A549 (cell line): ENCODE data around the gene LINGO4.

Experiments used
- CTCF ChIP-seq: fragments of >200 bp; sonication (Bioruptor Twin); formaldehyde crosslinking; IDR thresholded peaks from 3 replicates; pipeline ENCODE4 v1.5.1; 2016
- POLR2A ChIP-seq: IDR thresholded peaks from 2 replicates; pipeline ENCODE4 v1.6.1; 2012; ENCODE audit warnings: mild to moderate bottlenecking, low read length
- RAD21 ChIP-seq, 2 experiments: fragments of >200 bp in 1 of 2; sonication (Bioruptor Twin) in 1 of 2; formaldehyde crosslinking in 1 of 2; IDR thresholded peaks in 1 of 2; conservative IDR thresholded peaks in 1 of 2; 2 replicates in 1 of 2; 3 replicates in 1 of 2; pipeline ENCODE4 v1.6.1; 2012 to 2018; ENCODE audit warnings: inconsistent platforms in 1 of 2
- TF ChIP-seq, protein P1 (sequence below): IDR thresholded peaks from 2 replicates; pipeline ENCODE4 v1.6.1; 2012

DNA sequence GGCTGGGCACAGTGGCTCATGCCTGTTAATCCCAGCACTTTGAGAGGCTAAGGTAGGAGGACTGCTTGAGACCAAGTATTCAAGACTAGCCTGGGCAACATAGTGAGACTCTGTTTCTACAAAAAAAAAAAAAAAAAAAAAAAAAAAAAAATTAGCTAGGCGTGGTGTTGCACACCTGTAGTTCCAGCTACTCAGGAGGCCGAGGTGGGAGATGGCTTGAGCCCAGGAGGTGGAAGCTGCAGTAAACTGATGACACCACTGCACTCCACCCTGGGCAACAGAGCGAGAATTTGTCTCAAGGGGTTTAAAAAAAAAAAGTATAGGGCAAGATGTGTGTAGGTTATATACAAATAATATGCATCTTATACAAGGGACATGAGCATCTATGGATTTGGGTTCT, 17.5 kb downstream of the LINGO4 start:
- TF ChIP-seq CTCF (no peak), POLR2A (no peak), RAD21 (conservative IDR thresholded peaks at IDR 0.05 in 1 of 2, IDR thresholded peaks at IDR 0.05 in 1 of 2) (no peak)
- TF ChIP-seq, protein P1, sequence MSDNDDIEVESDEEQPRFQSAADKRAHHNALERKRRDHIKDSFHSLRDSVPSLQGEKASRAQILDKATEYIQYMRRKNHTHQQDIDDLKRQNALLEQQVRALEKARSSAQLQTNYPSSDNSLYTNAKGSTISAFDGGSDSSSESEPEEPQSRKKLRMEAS = no peak
